GM19023 (cell line): ENCODE measurements around the gene RFX3.

ENCODE experiments used
- ATAC-seq: cut with Tn5 transposase; IDR thresholded peaks from one replicate; pipeline ENCODE4 v1.9.1; 2021; ENCODE audit warnings: mild to moderate bottlenecking, moderate library complexity; ENCODE audit not compliant: unreplicated experiment

The RFX3 gene

GRCh38 chr9:3478549-3478953 is 47.2 kb downstream of the RFX3 start:
- ATAC-seq, result peak; percentile 38

- ATAC-seq, result no peak
Measured at GRCh38 chr9:3477236-3477834, 48.5 kb downstream of the RFX3 start.

- ATAC-seq, result peak; percentile 29
Measured at GRCh38 chr9:3475300-3476020, 50.3 kb downstream of the RFX3 start.

GRCh38 chr9:3474821-3475220 is 51.0 kb downstream of the RFX3 start:
- no peak for ATAC-seq

GRCh38 chr9:3473405-3473804 is 52.4 kb downstream of the RFX3 start:
- ATAC-seq, result no peak

GRCh38 chr9:3471883-3472282 is 53.9 kb downstream of the RFX3 start:
- no peak for ATAC-seq

GRCh38 chr9:3468421-3469205 is 57.2 kb downstream of the RFX3 start:
- no peak for ATAC-seq

- ATAC-seq, result peak; percentile 99
Measured at GRCh38 chr9:3467593-3468219, 58.1 kb downstream of the RFX3 start.

GRCh38 chr9:3464033-3464638 is 61.7 kb downstream of the RFX3 start:
- ATAC-seq, result no peak

- ATAC-seq, result no peak
Measured at GRCh38 chr9:3458806-3459475, 66.9 kb downstream of the RFX3 start.

GRCh38 chr9:3457175-3457574 is 68.6 kb downstream of the RFX3 start:
- no peak for ATAC-seq

GRCh38 chr9:3455717-3456116 is 70.1 kb downstream of the RFX3 start:
- ATAC-seq, result no peak

GRCh38 chr9:3455094-3455493 is 70.7 kb downstream of the RFX3 start:
- no peak for ATAC-seq

- ATAC-seq, result no peak
Measured at GRCh38 chr9:3451956-3452355, 73.8 kb downstream of the RFX3 start.

- no peak for ATAC-seq
Measured at GRCh38 chr9:3447788-3448187, 78.0 kb downstream of the RFX3 start.

GRCh38 chr9:3447143-3447542 is 78.7 kb downstream of the RFX3 start:
- no peak for ATAC-seq

GRCh38 chr9:3446313-3446712 is 79.5 kb downstream of the RFX3 start:
- ATAC-seq, result no peak

GRCh38 chr9:3444016-3444415 is 81.8 kb downstream of the RFX3 start:
- no peak for ATAC-seq

GRCh38 chr9:3441197-3441816 is 84.5 kb downstream of the RFX3 start:
- ATAC-seq, result peak; percentile 81
